Limb (tissue), 2 donors: ENCODE data around the gene GPATCH3.
"Not testable (repeated sequence)": the region's sequence is repeated elsewhere in the genome, so short reads cannot be mapped to it uniquely, and the experiment has no call there.

Experiments
- DNase-seq, 2 donors: peaks; one replicate each; pipeline ENCODE4 v3.0.0-alpha.2; 2016; ENCODE audit errors: extremely low spot score in 2 of 2

GPATCH3 gene

GRCh38 chr1:26847826-26848225 lies 52.4 kb downstream of the GPATCH3 start:
- DNase-seq = not testable (repeated sequence)

- no peak for DNase-seq
Measured at GRCh38 chr1:26844424-26845196, 55.7 kb downstream of the GPATCH3 start.
